Peyer's patch (tissue), 4 donors: ENCODE data around the gene ELFN1.

ENCODE experiments used
- POLR2A ChIP-seq, 2 donors: fragments of 450-650 bp; IDR thresholded peaks; one replicate each; pipeline ENCODE4 v1.5.1; 2017; ENCODE audit warnings: antibody characterized with exemption in 2 of 2, mild to moderate bottlenecking in 2 of 2, moderate library complexity in 2 of 2
- TF ChIP-seq, protein P1 (sequence below), 6 experiments: fragments of 450-650 bp in 4 of 6; fragments of 200-600 bp in 2 of 6; sonication (generic) in 1 of 6; IDR thresholded peaks; one replicate each; pipeline ENCODE4 v1.5.1; 2017 to 2019; ENCODE audit warnings: antibody characterized with exemption in 6 of 6, mild to moderate bottlenecking in 3 of 6, moderate library complexity in 1 of 6

DNA sequence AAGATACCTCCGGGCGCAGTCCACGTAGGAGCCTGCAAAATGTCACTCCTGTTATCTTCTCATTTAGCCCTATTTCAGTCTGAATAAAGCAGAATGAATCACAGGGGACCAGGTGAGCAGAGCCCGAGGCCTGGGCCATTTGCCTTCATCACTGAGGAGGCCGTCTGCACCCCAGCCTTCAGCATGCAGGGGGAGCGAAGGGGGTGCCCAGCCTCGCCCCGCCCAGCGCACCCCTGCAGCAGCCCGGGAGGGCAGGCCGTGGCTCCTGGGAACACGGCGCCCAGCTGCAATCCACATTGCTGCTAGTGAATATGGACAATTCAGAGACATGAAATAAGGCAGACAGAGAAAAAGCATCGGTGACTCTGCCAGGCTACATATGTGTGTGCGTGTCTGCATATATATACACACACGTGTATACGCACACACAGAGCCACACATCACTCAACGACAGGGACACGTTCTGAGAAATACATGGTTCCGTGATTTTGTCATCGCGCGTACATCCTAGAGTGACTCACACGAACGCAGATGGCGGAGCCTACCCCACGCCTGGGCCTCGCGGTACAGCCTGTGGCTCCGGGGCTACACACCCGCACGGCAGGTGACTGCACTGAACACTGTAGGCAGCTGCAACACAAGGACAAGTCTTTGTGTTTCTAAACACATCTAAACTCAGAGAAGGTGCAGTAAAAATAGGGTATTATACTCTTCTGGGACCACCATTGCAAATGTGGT is 15.2 kb upstream of the ELFN1 start:
- TF ChIP-seq, protein P1, sequence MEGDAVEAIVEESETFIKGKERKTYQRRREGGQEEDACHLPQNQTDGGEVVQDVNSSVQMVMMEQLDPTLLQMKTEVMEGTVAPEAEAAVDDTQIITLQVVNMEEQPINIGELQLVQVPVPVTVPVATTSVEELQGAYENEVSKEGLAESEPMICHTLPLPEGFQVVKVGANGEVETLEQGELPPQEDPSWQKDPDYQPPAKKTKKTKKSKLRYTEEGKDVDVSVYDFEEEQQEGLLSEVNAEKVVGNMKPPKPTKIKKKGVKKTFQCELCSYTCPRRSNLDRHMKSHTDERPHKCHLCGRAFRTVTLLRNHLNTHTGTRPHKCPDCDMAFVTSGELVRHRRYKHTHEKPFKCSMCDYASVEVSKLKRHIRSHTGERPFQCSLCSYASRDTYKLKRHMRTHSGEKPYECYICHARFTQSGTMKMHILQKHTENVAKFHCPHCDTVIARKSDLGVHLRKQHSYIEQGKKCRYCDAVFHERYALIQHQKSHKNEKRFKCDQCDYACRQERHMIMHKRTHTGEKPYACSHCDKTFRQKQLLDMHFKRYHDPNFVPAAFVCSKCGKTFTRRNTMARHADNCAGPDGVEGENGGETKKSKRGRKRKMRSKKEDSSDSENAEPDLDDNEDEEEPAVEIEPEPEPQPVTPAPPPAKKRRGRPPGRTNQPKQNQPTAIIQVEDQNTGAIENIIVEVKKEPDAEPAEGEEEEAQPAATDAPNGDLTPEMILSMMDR (IDR thresholded peaks at IDR 0.05) = no peak
- TF ChIP-seq POLR2A (IDR thresholded peaks at IDR 0.05) = no peak
